HepG2 (cell line): ENCODE results near the gene SEPTIN12. TPM values are rescaled to one million over a fixed set of nuclear protein-coding genes. Genes with fewer than 3 reads are reported as not detected.

ENCODE experiments used
- ATAC-seq: fragments of 200-7000 bp; cut with Tn5 transposase; 3 replicates; pipeline ENCODE4 v1.9.1; 2020; ENCODE audit warnings: mild to moderate bottlenecking, moderate library complexity
- BruUV-seq: library from RNA; stranded (reverse); fragments of 400-500 nt; replicated peaks from 2 replicates; lab custom pipeline; 2021; lab: Mats Ljungman, UMichigan
- CTCF ChIA-PET: fragments of 300-600 bp; formaldehyde crosslinking; extraction: SDS; loops from one replicate; lab custom pipeline; 2021; ENCODE audit warnings: low total read pairs, inconsistent platforms, low intra/inter-chr PET ratio; lab: Yijun Ruan, JAX
- POLR2A ChIA-PET: fragments of 350-600 bp; sonication (Branson Sonifier 250); formaldehyde crosslinking; loops from one replicate; lab custom pipeline; 2020; ENCODE audit warnings: antibody characterized with exemption, inconsistent platforms; lab: Yijun Ruan, JAX
- DNase-seq: peaks from one replicate; pipeline ENCODE4 v3.0.0-alpha.2; 2015; ENCODE audit warnings: low spot score
- FAIRE-seq: peaks from 3 replicates; lab custom pipeline; 2011; peaks lifted over from hg19 to GRCh38; lab: Jason Lieb, UNC
- H2AFZ ChIP-seq: one replicate; pipeline ENCODE4 v1.6.1; 2011; ENCODE audit warnings: low read length, inconsistent platforms
- H3K27ac ChIP-seq: fragments of 300-600 bp; 3 replicates; pipeline ENCODE4 v1.8.0; 2011; ENCODE audit warnings: mixed run types, mild to moderate bottlenecking, mixed read lengths, low read length, inconsistent platforms; ENCODE audit not compliant: insufficient read depth; ENCODE audit errors: extremely low read length
- H3K27me3 ChIP-seq, 2 experiments: fragments of 200-600 bp in 1 of 2; 2 replicates in 1 of 2; 3 replicates in 1 of 2; pipeline versions ENCODE4 v1.6.0 to v1.8.0; 2011; ENCODE audit warnings: low read length in 2 of 2, mild to moderate bottlenecking in 2 of 2, moderate library complexity in 2 of 2, inconsistent platforms in 1 of 2; ENCODE audit not compliant: insufficient read depth in 2 of 2, control insufficient read depth in 1 of 2
- H3K36me3 ChIP-seq, 2 experiments: fragments of 200-600 bp in 1 of 2; replicated peaks in 1 of 2; 2 replicates in 1 of 2; 3 replicates in 1 of 2; pipeline versions ENCODE4 v1.5.1 to v1.8.0; 2011; ENCODE audit warnings: low read length in 2 of 2, inconsistent platforms in 1 of 2; ENCODE audit not compliant: insufficient read depth in 2 of 2, control insufficient read depth in 1 of 2
- H3K4me1 ChIP-seq: 2 replicates; pipeline ENCODE4 v1.5.1; 2012; ENCODE audit warnings: low read length, inconsistent platforms; ENCODE audit not compliant: insufficient read depth
- H3K4me2 ChIP-seq: 2 replicates; pipeline ENCODE4 v1.6.0; 2011; ENCODE audit warnings: low read depth, low read length, inconsistent platforms
- H3K4me3 ChIP-seq, 3 experiments: fragments of 200-600 bp in 1 of 3; sonication (generic), shearing (Covaris generic) in 1 of 3; replicated peaks in 1 of 3; 2 replicates each; pipeline ENCODE4 v1.5.1; 2011 to 2016; ENCODE audit warnings: low read length in 3 of 3, inconsistent platforms in 2 of 3, low read depth in 2 of 3, mild to moderate bottlenecking in 2 of 3, control low read depth in 1 of 3, mixed read lengths in 1 of 3; ENCODE audit not compliant: insufficient read depth in 1 of 3
- H3K79me2 ChIP-seq: one replicate; pipeline ENCODE4 v1.6.1; 2011; ENCODE audit warnings: low read length, inconsistent platforms; ENCODE audit not compliant: insufficient read depth
- H3K9ac ChIP-seq: 2 replicates; pipeline ENCODE4 v1.6.0; 2011; ENCODE audit warnings: mild to moderate bottlenecking, low read depth, low read length, inconsistent platforms; ENCODE audit not compliant: insufficient read depth
- H3K9me3 ChIP-seq: 2 replicates; pipeline ENCODE4 v1.5.1; 2012; ENCODE audit warnings: mild to moderate bottlenecking, low read length
- H4K20me1 ChIP-seq: 2 replicates; pipeline ENCODE4 v1.6.0; 2011; ENCODE audit warnings: inconsistent platforms, mild to moderate bottlenecking, low read length, moderate library complexity; ENCODE audit not compliant: insufficient read depth
- ATF7 ChIP-seq, 2 experiments: fragments of 450-650 bp in 1 of 2; sonication (generic) in 1 of 2; formaldehyde crosslinking in 1 of 2; IDR thresholded peaks; 2 replicates each; pipeline versions ENCODE4 v1.4.0 to v1.6.1; 2016 to 2020; ENCODE audit warnings: antibody characterized with exemption in 1 of 2, mild to moderate bottlenecking in 1 of 2, missing genetic modification reagents in 1 of 2
- ELF3 ChIP-seq: IDR thresholded peaks from 2 replicates; pipeline ENCODE4 v1.6.1; 2016; ENCODE audit warnings: missing genetic modification reagents, missing compliant biosample characterization
- EZH2 ChIP-seq: conservative IDR thresholded peaks from 2 replicates; pipeline ENCODE4 v1.6.1; 2012; ENCODE audit warnings: mild to moderate bottlenecking, low read depth, low read length, moderate library complexity
- NBN ChIP-seq: fragments of 450-650 bp; conservative IDR thresholded peaks from 2 replicates; pipeline ENCODE4 v1.6.1; 2017
- NCOR1 ChIP-seq: fragments of 200-600 bp; sonication (generic); IDR thresholded peaks from 2 replicates; pipeline ENCODE4 v1.7.0; 2017; ENCODE audit warnings: antibody characterized with exemption, low read length, borderline replicate concordance
- SIX4 ChIP-seq: sonication (generic); formaldehyde crosslinking; IDR thresholded peaks from 2 replicates; pipeline ENCODE4 v1.4.0; 2020; ENCODE audit warnings: missing genetic modification reagents
- ZC3H4 ChIP-seq: sonication (generic); formaldehyde crosslinking; IDR thresholded peaks from 2 replicates; pipeline ENCODE4 v1.4.0; 2020; ENCODE audit warnings: missing genetic modification reagents, borderline replicate concordance
- ZKSCAN8 ChIP-seq: IDR thresholded peaks from 2 replicates; pipeline ENCODE4 v1.6.1; 2016; ENCODE audit warnings: borderline replicate concordance, missing genetic modification reagents, missing compliant biosample characterization
- WGBS: methylation state at CpG from one replicate; pipeline ENCODE4 v1.1.6; 2017; ENCODE audit warnings: low lambda C conversion rate; 5-methylcytosine and 5-hydroxymethylcytosine counted together
- in situ Hi-C: cut with HindIII; loops from 2 replicates; pipeline ENCODE4 v1.10.0; 2017; ENCODE audit warnings: low pct_unique_long_range_greater_than_20kb; ENCODE audit not compliant: extremely low pct_ligation_motif_present
- intact Hi-C: fragments of 100-400 bp; cut with micrococcal nuclease; formaldehyde crosslinking; loops from one replicate; pipeline ENCODE4 v1.10.0; 2022; ENCODE audit not compliant: unreplicated experiment
- polyA plus RNA-seq, 8 experiments: library from polyadenylated mRNA; depleted of rRNA in 3 of 8; stranded (reverse) in 7 of 8; unstranded in 1 of 8; fragments of >200 nt; fragmentation: Illumina TruSeq in 4 of 8; extraction: Trizol in 4 of 8; gene quantifications; 2 replicates each; pipeline versions ENCODE4 v1.2.1 to v1.2.3, GENCODE V29; 2011 to 2016; ENCODE audit warnings: low read depth in 4 of 8, missing spikeins in 1 of 8, mixed read lengths in 1 of 8; ENCODE audit not compliant: insufficient read depth in 1 of 8
- total RNA-seq, 5 experiments: library from RNA; depleted of rRNA; stranded (reverse); fragments of >200 nt; fragmentation: Illumina TruSeq; extraction: Trizol; gene quantifications; 2 replicates each; pipeline ENCODE4 v1.2.3, GENCODE V29; 2016; ENCODE audit warnings: low read depth in 1 of 5
- TF ChIP-seq, protein P1 (sequence below): sonication (generic); formaldehyde crosslinking; IDR thresholded peaks from 2 replicates; pipeline ENCODE4 v1.5.0; 2020; ENCODE audit warnings: missing genetic modification reagents
- TF ChIP-seq, protein P2 (sequence below), 2 experiments: sonication (generic) in 1 of 2; formaldehyde crosslinking in 1 of 2; IDR thresholded peaks; 2 replicates each; pipeline versions ENCODE4 v1.6.1 to v1.9.0; 2014 to 2022; ENCODE audit warnings: antibody characterized with exemption in 1 of 2, borderline replicate concordance in 1 of 2, inconsistent platforms in 1 of 2, low read depth in 1 of 2, missing genetic modification reagents in 1 of 2
- TF ChIP-seq, protein P3 (sequence below): IDR thresholded peaks from 2 replicates; pipeline ENCODE4 v1.6.1; 2016; ENCODE audit warnings: control low read depth

The SEPTIN12 gene
- total and polyA plus RNA-seq, 2 of the 13 experiments (the other 11 are each of a cell fraction or from before 2014, with no cell fraction given), result 0.22 TPM; not detected in 1

DNA sequence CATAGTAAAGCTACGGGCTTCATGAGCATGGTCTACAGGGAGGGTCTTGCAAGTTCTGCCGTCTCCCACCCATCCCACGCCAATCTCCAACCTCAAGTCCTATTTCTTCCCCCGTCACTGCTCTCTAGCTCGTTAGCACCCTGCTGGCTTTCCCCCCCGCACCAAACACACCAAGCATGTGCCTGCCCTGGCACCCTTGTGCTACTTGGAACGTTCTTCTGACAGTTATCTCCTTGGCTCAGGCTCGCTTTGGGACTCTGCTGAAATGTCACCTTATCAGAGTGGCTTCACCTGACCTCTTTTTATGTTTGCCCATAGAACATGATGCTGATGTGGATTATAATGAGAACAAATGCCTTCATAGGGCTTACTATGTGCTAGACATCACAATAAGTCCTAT lies 37.1 kb upstream of the SEPTIN12 start:
- no peak for ATAC-seq

GRCh38 chr16:4820652-4821051 lies 32.5 kb upstream of the SEPTIN12 start:
- no peak overlapping the region for H2AFZ ChIP-seq
- H3K9me3 ChIP-seq, result no peaks in the 10 kb centered on the region
- ChIA-PET CTCF (no interaction called here), POLR2A (no interaction called here)
- peaks cover 20 to 61% of the 10 kb centered on the region in 2 experiments; a peak in 4 of 5 replicates for H3K36me3 ChIP-seq
- FAIRE-seq (no peak), DNase-seq (no peak), ATAC-seq (no peak)
- no peak overlapping the region for H3K4me3 ChIP-seq
- H4K20me1 ChIP-seq, result no peaks in the 10 kb centered on the region
- intact Hi-C loops, result no loop called here
- BruUV-seq, result no TSS peak
- H3K4me2 ChIP-seq, result no peak overlapping the region
- no peak overlapping the region for H3K9ac ChIP-seq
- no peaks in the 10 kb centered on the region for H3K27me3 ChIP-seq
- WGBS, result 100% methylated on average over 2 of the region's 6 CpGs
- H3K27ac ChIP-seq, result no peak overlapping the region
- in situ Hi-C loops, result no loop called here
- no peaks in the 10 kb centered on the region for H3K79me2 ChIP-seq
- H3K4me1 ChIP-seq, result peaks cover 17% of the 10 kb centered on the region
- TF ChIP-seq, protein P1, sequence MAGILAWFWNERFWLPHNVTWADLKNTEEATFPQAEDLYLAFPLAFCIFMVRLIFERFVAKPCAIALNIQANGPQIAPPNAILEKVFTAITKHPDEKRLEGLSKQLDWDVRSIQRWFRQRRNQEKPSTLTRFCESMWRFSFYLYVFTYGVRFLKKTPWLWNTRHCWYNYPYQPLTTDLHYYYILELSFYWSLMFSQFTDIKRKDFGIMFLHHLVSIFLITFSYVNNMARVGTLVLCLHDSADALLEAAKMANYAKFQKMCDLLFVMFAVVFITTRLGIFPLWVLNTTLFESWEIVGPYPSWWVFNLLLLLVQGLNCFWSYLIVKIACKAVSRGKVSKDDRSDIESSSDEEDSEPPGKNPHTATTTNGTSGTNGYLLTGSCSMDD (CRISPR knock-in tag), result no peak
- TF ChIP-seq, protein P2, sequence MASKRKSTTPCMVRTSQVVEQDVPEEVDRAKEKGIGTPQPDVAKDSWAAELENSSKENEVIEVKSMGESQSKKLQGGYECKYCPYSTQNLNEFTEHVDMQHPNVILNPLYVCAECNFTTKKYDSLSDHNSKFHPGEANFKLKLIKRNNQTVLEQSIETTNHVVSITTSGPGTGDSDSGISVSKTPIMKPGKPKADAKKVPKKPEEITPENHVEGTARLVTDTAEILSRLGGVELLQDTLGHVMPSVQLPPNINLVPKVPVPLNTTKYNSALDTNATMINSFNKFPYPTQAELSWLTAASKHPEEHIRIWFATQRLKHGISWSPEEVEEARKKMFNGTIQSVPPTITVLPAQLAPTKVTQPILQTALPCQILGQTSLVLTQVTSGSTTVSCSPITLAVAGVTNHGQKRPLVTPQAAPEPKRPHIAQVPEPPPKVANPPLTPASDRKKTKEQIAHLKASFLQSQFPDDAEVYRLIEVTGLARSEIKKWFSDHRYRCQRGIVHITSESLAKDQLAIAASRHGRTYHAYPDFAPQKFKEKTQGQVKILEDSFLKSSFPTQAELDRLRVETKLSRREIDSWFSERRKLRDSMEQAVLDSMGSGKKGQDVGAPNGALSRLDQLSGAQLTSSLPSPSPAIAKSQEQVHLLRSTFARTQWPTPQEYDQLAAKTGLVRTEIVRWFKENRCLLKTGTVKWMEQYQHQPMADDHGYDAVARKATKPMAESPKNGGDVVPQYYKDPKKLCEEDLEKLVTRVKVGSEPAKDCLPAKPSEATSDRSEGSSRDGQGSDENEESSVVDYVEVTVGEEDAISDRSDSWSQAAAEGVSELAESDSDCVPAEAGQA (IDR thresholded peaks at IDR 0.05; ENCODE audit: low read depth), result no peak
- TF ChIP-seq, protein P2 (CRISPR knock-in tag; IDR thresholded peaks at IDR 0.05; ENCODE audit: borderline replicate concordance), result no peak
- TF ChIP-seq SIX4 (CRISPR knock-in tag) (no peak), EZH2 (no peak), NCOR1 (no peak), NBN (no peak), ZC3H4 (no peak), ELF3 (CRISPR knock-in tag) (no peak)

More for the DNA sequence above, 37.1 kb upstream of the SEPTIN12 start:
- Histone ChIP-seq H4K20me1 (no peaks in the 10 kb centered on the region), H2AFZ (no peak overlapping the region), H3K9ac (no peak overlapping the region), H3K36me3 (peaks cover 32 to 78% of the 10 kb centered on the region in 2 experiments), H3K27ac (no peak overlapping the region), H3K79me2 (no peaks in the 10 kb centered on the region), H3K4me1 (no peaks in the 10 kb centered on the region), H3K4me2 (no peak overlapping the region), H3K27me3 (no peaks in the 10 kb centered on the region), H3K9me3 (no peaks in the 10 kb centered on the region), H3K4me3 (no peak overlapping the region)
- POLR2A ChIA-PET, result no interaction called here
- TF ChIP-seq, protein P3, sequence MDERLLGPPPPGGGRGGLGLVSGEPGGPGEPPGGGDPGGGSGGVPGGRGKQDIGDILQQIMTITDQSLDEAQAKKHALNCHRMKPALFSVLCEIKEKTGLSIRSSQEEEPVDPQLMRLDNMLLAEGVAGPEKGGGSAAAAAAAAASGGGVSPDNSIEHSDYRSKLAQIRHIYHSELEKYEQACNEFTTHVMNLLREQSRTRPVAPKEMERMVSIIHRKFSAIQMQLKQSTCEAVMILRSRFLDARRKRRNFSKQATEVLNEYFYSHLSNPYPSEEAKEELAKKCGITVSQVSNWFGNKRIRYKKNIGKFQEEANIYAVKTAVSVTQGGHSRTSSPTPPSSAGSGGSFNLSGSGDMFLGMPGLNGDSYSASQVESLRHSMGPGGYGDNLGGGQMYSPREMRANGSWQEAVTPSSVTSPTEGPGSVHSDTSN (CRISPR knock-in tag), result no peak
- TF ChIP-seq ATF7 (IDR thresholded peaks at IDR 0.05) (no peak), ATF7 (CRISPR knock-in tag; IDR thresholded peaks at IDR 0.05) (no peak), ZKSCAN8 (CRISPR knock-in tag) (no peak)
- DNase-seq (no peak), FAIRE-seq (no peak)
- CTCF ChIA-PET, result no interaction called here
- 96% methylated on average over 8 of the region's 8 CpGs for WGBS
- in situ Hi-C loops, result no loop called here
- BruUV-seq, result no TSS peak
- intact Hi-C loops, result no loop called here
